GM20431 (cell line): ENCODE measurements around the gene ANAPC13.

Source experiments
- in situ Hi-C: fragments of 300-500 bp; cut with MseI, MboI; formaldehyde crosslinking; loops from one replicate; pipeline ENCODE4 v1.15.0; 2020; ENCODE audit warnings: low sequenced_read_pairs; ENCODE audit not compliant: unreplicated experiment

The ANAPC13 gene

GRCh38 chr3:134458406-134458945, 27.3 kb downstream of the ANAPC13 start:
- in situ Hi-C loops, result loop anchor here (25.0 kb wide), 1 partner anchor 246 kb away; no protein-coding TSS in a partner anchor

GRCh38 chr3:134457376-134458074, 28.3 kb downstream of the ANAPC13 start:
- in situ Hi-C loops, result loop anchor here (25.0 kb wide), 1 partner anchor 245 kb away; no protein-coding TSS in a partner anchor

GRCh38 chr3:134453631-134454030, 32.2 kb downstream of the ANAPC13 start:
- in situ Hi-C loops, result loop anchor here (25.0 kb wide), 1 partner anchor 241 kb away; no protein-coding TSS in a partner anchor

GRCh38 chr3:134449951-134450350, 35.8 kb downstream of the ANAPC13 start:
- in situ Hi-C loops, result loop anchor here (25.0 kb wide), 1 partner anchor 238 kb away; no protein-coding TSS in a partner anchor

- in situ Hi-C loops, result no loop called here
Measured at GRCh38 chr3:134449277-134449676, 36.5 kb downstream of the ANAPC13 start.

GRCh38 chr3:134448664-134449063, 37.1 kb downstream of the ANAPC13 start:
- in situ Hi-C loops, result no loop called here

- in situ Hi-C loops, result no loop called here
Measured at GRCh38 chr3:134447351-134447750, 38.4 kb downstream of the ANAPC13 start.

- in situ Hi-C loops, result no loop called here
Measured at GRCh38 chr3:134446800-134447199, 39.0 kb downstream of the ANAPC13 start.

GRCh38 chr3:134445636-134446035, 40.1 kb downstream of the ANAPC13 start:
- in situ Hi-C loops, result no loop called here

- in situ Hi-C loops, result no loop called here
Measured at GRCh38 chr3:134445095-134445494, 40.7 kb downstream of the ANAPC13 start.

GRCh38 chr3:134441821-134442220, 44.0 kb downstream of the ANAPC13 start:
- in situ Hi-C loops, result no loop called here

- in situ Hi-C loops, result no loop called here
Measured at GRCh38 chr3:134441321-134441720, 44.5 kb downstream of the ANAPC13 start.

GRCh38 chr3:134437211-134437752, 48.5 kb downstream of the ANAPC13 start:
- in situ Hi-C loops, result no loop called here

GRCh38 chr3:134432236-134432635, 53.5 kb downstream of the ANAPC13 start:
- in situ Hi-C loops, result no loop called here

GRCh38 chr3:134430950-134431445, 54.8 kb downstream of the ANAPC13 start:
- in situ Hi-C loops, result no loop called here

- in situ Hi-C loops, result no loop called here
Measured at GRCh38 chr3:134430174-134430573, 55.6 kb downstream of the ANAPC13 start.

- in situ Hi-C loops, result no loop called here
Measured at GRCh38 chr3:134428401-134428800, 57.4 kb downstream of the ANAPC13 start.
